PC-3 (cell line): Measurements from ENCODE around the gene FGF1.

Source experiments
- EZH2 ChIP-seq: fragments of 300-600 bp; sonication (generic); IDR thresholded peaks from one replicate; pipeline ENCODE4 v1.6.1; 2017; ENCODE audit warnings: antibody characterized with exemption, mild to moderate bottlenecking, low read length; ENCODE audit not compliant: unreplicated experiment
- EZH2phosphoT487 ChIP-seq: fragments of 300-600 bp; sonication (generic); IDR thresholded peaks from 2 replicates; pipeline ENCODE4 v1.6.1; 2018; ENCODE audit warnings: mild to moderate bottlenecking, antibody characterized with exemption, low read length, borderline replicate concordance
- TF ChIP-seq, protein P1 (sequence below): fragments of 300-600 bp; sonication (generic); conservative IDR thresholded peaks from 2 replicates; pipeline ENCODE4 v1.5.1; 2017; ENCODE audit warnings: antibody characterized with exemption, low read depth, mild to moderate bottlenecking, low read length

DNA sequence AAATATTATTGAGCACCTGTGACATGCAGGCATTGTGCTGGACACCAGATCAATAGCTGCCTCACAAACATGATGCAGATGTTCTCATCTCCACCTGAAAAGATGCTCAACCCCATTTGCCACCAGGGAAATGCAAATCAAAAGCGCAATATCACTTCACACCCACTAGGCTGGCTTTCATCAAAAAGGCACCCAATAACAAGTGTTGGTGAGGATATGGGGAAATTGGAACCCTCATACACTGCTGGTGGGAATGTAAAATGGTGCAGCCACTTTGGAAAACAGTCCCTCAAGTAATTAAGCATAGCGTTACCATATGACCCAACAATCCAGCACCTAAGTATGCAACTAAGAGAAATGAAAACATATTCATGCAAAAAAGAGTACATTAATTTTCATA lies 24.7 kb downstream of the FGF1 start:
- TF ChIP-seq, protein P1, sequence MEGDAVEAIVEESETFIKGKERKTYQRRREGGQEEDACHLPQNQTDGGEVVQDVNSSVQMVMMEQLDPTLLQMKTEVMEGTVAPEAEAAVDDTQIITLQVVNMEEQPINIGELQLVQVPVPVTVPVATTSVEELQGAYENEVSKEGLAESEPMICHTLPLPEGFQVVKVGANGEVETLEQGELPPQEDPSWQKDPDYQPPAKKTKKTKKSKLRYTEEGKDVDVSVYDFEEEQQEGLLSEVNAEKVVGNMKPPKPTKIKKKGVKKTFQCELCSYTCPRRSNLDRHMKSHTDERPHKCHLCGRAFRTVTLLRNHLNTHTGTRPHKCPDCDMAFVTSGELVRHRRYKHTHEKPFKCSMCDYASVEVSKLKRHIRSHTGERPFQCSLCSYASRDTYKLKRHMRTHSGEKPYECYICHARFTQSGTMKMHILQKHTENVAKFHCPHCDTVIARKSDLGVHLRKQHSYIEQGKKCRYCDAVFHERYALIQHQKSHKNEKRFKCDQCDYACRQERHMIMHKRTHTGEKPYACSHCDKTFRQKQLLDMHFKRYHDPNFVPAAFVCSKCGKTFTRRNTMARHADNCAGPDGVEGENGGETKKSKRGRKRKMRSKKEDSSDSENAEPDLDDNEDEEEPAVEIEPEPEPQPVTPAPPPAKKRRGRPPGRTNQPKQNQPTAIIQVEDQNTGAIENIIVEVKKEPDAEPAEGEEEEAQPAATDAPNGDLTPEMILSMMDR, result no peak
- no peak for TF ChIP-seq EZH2
- no peak for TF ChIP-seq EZH2phosphoT487
